ENCODE measurements around the gene ARHGAP40. TPM values are rescaled to one million over a fixed set of nuclear protein-coding genes. Genes with fewer than 3 reads are reported as not detected.

ARHGAP40 gene
- total RNA-seq, 1 donor from 2014 or later: not detected

DNA sequence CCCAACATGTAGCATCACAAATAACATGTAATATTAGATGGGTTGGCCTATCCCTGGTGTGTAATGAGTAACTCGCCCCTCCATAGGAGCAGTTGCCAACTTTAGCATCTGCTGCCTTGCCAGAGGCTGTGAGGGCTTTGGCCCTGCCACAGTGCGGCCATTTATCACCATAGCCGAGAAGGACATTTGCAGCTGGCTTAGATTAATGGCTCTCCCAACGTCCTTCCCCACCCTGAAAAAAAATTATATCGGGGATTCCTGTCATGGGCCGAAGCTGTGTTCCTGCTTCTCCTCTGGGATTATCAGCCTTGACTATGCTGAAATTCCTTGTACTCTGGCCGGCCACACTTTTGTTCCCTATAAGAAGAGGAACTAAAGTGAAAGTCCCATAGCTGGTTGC lies 28.2 kb upstream of the ARHGAP40 start:
- Histone ChIP-seq H3K36me3 (peaks cover 65% of the 10 kb centered on the region), H3K4me1 (no peaks in the 10 kb centered on the region), H3K4me3 (no peak overlapping the region), H3K27me3 (ENCODE audit: low read depth) (no peaks in the 10 kb centered on the region), H3K27ac (replicated peaks) (no peak overlapping the region), H3K9me3 (replicated peaks) (no peaks in the 10 kb centered on the region)
- DNase-seq: no peak
- TF ChIP-seq, protein P1, sequence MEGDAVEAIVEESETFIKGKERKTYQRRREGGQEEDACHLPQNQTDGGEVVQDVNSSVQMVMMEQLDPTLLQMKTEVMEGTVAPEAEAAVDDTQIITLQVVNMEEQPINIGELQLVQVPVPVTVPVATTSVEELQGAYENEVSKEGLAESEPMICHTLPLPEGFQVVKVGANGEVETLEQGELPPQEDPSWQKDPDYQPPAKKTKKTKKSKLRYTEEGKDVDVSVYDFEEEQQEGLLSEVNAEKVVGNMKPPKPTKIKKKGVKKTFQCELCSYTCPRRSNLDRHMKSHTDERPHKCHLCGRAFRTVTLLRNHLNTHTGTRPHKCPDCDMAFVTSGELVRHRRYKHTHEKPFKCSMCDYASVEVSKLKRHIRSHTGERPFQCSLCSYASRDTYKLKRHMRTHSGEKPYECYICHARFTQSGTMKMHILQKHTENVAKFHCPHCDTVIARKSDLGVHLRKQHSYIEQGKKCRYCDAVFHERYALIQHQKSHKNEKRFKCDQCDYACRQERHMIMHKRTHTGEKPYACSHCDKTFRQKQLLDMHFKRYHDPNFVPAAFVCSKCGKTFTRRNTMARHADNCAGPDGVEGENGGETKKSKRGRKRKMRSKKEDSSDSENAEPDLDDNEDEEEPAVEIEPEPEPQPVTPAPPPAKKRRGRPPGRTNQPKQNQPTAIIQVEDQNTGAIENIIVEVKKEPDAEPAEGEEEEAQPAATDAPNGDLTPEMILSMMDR (IDR thresholded peaks at IDR 0.05; ENCODE audit: borderline replicate concordance): no peak
- intact Hi-C loops (cut with micrococcal nuclease): no loop called here

DNA sequence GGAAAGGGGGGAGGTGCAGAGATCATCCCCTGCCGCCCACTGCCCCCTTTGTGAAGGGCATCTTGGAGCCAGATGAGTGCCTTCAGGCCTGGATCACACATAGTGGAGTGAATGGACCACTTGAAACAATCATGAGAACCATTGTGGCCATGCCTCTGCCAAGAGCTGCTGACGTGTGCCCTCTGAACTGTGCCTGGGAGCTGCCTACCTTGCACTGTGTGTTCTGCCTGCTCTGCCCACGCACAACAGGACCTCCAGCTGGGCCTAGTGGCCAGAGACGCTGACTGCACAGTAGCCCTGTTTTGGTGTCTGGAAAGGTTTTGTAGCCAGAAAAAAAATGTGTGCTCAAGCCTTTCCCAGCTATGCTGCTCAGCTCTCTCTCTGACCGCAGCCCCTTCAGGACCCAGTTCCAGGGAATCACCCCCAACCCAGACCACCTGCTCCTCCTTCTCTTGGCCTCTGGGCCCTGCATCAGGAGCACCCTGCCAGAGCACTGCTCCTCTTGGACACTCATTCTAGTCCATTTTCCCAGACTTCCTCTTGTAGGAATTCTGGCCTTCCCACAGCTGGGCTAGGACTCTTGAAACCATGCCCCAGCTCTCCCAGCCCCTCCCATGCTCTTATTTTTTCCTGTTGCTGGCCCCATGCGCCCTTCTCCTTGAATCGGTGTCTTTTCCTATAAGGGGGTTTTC lies 22.2 kb upstream of the ARHGAP40 start:
- H3K27ac ChIP-seq (replicated peaks): peak overlapping the region; percentile 59
- intact Hi-C loops (cut with micrococcal nuclease): no loop called here
- peak; percentile 53 for DNase-seq
- TF ChIP-seq, protein P1 (IDR thresholded peaks at IDR 0.05; ENCODE audit: borderline replicate concordance): no peak
- no peak overlapping the region for H3K4me3 ChIP-seq
- peaks cover 31% of the 10 kb centered on the region for H3K4me1 ChIP-seq
- no peaks in the 10 kb centered on the region for H3K9me3 ChIP-seq (replicated peaks)
- H3K27me3 ChIP-seq (ENCODE audit: low read depth): no peaks in the 10 kb centered on the region
- peaks cover 27% of the 10 kb centered on the region for H3K36me3 ChIP-seq

DNA sequence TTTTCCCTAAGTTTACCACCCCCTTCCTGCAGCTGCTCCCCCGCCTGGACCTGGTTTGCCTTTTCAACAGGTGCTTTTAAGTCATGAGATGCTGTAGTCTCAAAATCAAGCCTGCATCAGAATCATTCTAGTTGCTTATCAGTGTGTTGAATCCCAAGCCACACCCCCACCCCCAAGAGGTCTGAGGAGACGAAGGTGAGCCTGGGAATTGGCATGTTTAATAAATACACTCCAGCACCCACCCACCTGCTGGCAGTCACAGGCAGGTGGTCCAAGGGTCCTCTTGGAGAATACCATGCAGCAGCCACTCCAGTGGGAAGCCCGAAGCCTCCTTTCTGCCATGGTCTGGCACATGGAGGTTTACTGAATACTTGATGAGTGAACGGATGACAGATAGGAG lies 21.7 kb upstream of the ARHGAP40 start:
- H3K9me3 ChIP-seq (replicated peaks): no peaks in the 10 kb centered on the region
- H3K27ac ChIP-seq (replicated peaks): peak overlapping the region; percentile 77
- H3K27me3 ChIP-seq (ENCODE audit: low read depth): no peaks in the 10 kb centered on the region
- H3K36me3 ChIP-seq: peaks cover 21% of the 10 kb centered on the region
- intact Hi-C loops (cut with micrococcal nuclease): no loop called here
- TF ChIP-seq, protein P1 (IDR thresholded peaks at IDR 0.05; ENCODE audit: borderline replicate concordance): no peak
- peaks cover 31% of the 10 kb centered on the region for H3K4me1 ChIP-seq
- no peak for DNase-seq
- no peak overlapping the region for H3K4me3 ChIP-seq

DNA sequence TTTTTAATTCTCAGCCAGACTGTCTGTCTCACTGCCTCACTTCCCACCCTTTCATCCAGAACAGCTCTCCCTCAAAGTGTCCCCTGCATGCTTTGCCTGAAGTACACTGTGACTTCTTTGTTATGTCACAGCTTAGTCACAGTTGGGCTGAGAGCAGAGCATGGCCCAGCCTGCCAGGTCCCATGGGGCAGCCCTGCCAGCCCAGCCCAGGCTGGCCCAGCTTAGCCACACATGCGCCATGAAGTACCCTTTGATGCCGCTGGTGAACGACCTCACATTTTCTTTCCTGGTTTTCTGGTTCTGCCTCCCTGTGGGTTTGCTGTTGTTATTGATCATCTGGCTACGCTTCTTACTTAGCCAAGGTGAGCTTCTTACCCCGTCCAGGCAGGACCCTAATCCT lies 20.6 kb upstream of the ARHGAP40 start, which contains the start of gene ADIG:
Gene ADIG (plus strand): TSS at position 185 of the 400 bp plus-strand sequence. CDS start 54 bp downstream, at position 239.
- Histone ChIP-seq H3K36me3 (peaks cover 11% of the 10 kb centered on the region), H3K27ac (replicated peaks) (peak within 1 kb of the TSS; percentile 77), H3K4me3 (no peak within 1 kb of the TSS), H3K4me1 (peaks cover 31% of the 10 kb centered on the region), H3K9me3 (replicated peaks) (no peaks in the 10 kb centered on the region), H3K27me3 (ENCODE audit: low read depth) (peaks cover 7% of the 10 kb centered on the region)
- TF ChIP-seq, protein P1 (IDR thresholded peaks at IDR 0.05; ENCODE audit: borderline replicate concordance): peak; percentile 31
- intact Hi-C loops (cut with micrococcal nuclease): no loop called here
- peak; percentile 60 for DNase-seq

DNA sequence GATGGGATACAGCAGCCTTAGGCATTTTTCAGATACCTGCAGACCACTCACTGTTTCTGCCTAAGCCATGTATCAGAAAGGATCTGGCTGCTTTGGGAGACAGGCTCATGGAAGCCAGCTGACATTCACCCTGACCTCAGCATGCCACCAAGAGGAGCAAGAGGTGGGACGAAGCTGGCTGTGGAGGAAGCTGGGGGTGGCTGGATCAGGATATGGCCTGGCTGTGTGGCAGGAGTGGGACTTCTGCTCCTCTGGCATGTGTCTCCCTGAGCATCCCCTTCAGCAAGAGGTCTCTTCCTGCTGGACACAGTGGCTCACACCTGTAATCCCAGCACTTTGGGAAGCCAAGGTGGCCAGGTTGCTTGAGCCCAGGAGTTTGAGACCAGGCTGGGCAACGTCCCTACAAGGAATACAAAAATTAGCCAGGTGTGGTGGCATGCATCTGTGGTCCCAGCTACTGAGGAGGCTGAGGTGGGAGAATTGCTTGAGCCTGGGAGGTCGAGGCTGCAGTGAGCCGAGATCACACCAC lies 19.7 kb upstream of the ARHGAP40 start:
- Histone ChIP-seq H3K4me1 (peaks cover 31% of the 10 kb centered on the region), H3K9me3 (replicated peaks) (no peaks in the 10 kb centered on the region), H3K27ac (replicated peaks) (no peak overlapping the region), H3K4me3 (no peak overlapping the region), H3K36me3 (peaks cover 2% of the 10 kb centered on the region), H3K27me3 (ENCODE audit: low read depth) (peaks cover 9% of the 10 kb centered on the region)
- intact Hi-C loops (cut with micrococcal nuclease): no loop called here
- DNase-seq: no peak
- TF ChIP-seq, protein P1 (IDR thresholded peaks at IDR 0.05; ENCODE audit: borderline replicate concordance): no peak
